ENCODE data around the gene ZHX3. TPM values are rescaled to one million over a fixed set of nuclear protein-coding genes. Genes with fewer than 3 reads are reported as not detected.
A peak's percentile ranks its signal among the peaks of the same experiment; 100 is the strongest.

Gene ZHX3
- total and polyA plus RNA-seq, 2 of the 4 experiments (the other 2 are of a cell fraction) = 25.0 to 28.0 TPM

DNA sequence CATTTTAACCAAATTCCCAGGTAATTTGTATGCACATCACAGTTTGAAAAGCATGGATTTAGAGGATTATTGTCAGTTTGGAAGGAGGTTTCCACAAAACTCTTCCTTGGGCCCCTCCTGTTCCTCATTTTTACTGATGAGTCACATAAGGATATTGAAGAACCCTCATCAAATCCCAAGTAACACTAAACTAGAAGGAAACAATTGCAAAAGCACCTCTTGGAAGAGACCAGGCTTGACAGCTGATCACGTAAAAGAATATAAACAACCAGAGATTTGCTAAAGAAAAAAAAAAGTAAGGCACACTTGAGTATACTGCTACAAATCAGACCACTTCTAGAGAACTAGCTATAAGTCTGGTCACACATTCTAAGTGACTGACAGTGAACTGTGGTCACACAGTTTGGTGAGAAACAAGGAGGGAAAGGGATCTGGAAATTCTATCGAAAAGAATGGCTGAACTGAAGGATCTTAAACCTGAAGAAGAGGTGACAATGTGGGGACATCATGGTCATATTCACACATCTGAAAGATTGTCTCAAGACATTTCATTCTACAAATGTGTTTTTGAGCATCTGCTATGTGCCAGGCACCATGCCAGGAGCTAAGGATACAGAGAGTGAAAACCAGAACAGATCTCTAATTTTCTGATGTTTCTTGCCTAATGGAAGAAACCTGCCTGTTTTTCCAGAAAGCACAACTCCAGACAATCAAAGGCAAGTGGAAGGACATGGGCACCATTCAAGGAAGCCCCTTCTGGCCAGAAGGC lies 24.1 kb downstream of the ZHX3 start:
- no peak overlapping the region for H3K56ac ChIP-seq (ENCODE audit: extremely low read depth, insufficient read depth, low read length)
- H3K14ac ChIP-seq (replicated peaks; ENCODE audit: low read depth, low read length) = peak overlapping the region; percentile 42
- peaks cover 12% of the 10 kb centered on the region for H3K4me1 ChIP-seq (ENCODE audit: control insufficient read depth, insufficient read depth, low read length)
- no CpG with 5 or more reads among the region's 2 CpGs for WGBS, 2 experiments (ENCODE audit: extremely low coverage in 2 of 2, insufficient read length in 1 of 2)
- TF ChIP-seq RCOR1 (IDR thresholded peaks at IDR 0.05; ENCODE audit: insufficient replicate concordance, low read length) = no peak
- TF ChIP-seq FOS (IDR thresholded peaks at IDR 0.05; ENCODE audit: low read depth, low read length) = peak; percentile 15; the same call in 1 of the 2 replicates
- TF ChIP-seq, protein P1, sequence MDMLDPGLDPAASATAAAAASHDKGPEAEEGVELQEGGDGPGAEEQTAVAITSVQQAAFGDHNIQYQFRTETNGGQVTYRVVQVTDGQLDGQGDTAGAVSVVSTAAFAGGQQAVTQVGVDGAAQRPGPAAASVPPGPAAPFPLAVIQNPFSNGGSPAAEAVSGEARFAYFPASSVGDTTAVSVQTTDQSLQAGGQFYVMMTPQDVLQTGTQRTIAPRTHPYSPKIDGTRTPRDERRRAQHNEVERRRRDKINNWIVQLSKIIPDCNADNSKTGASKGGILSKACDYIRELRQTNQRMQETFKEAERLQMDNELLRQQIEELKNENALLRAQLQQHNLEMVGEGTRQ (IDR thresholded peaks at IDR 0.05; ENCODE audit: low read depth, low read length) = no peak
- no peak for TF ChIP-seq RAD21 (IDR thresholded peaks at IDR 0.05; ENCODE audit: low read length)
- no peak for TF ChIP-seq MAFK (IDR thresholded peaks at IDR 0.05; ENCODE audit: low read depth, low read length)
- TF ChIP-seq BHLHE40 (IDR thresholded peaks at IDR 0.05; ENCODE audit: low read depth, low read length) = no peak
- TF ChIP-seq POLR2A (IDR thresholded peaks at IDR 0.05; ENCODE audit: low read depth, low read length) = no peak
- no peak for TF ChIP-seq SMC3 (IDR thresholded peaks at IDR 0.05; ENCODE audit: low read depth, low read length)
- peak; percentile 32; the same call in 1 of the 2 replicates for TF ChIP-seq CEBPB (IDR thresholded peaks at IDR 0.05; ENCODE audit: low read depth, low read length)
- TF ChIP-seq RFX5 (IDR thresholded peaks at IDR 0.05; ENCODE audit: low read depth, low read length) = no peak
- no peak for TF ChIP-seq MXI1 (IDR thresholded peaks at IDR 0.05; ENCODE audit: borderline replicate concordance, low read depth, low read length)
- intact Hi-C loops (cut with micrococcal nuclease) (no loop called here), dilution Hi-C loops (cut with HindIII; ENCODE audit: low sequenced_read_pairs, unreplicated experiment) (no loop called here), in situ Hi-C loops (cut with MboI; ENCODE audit: low sequenced_read_pairs) (no loop called here)
- no peak overlapping the region for H2AFZ ChIP-seq (replicated peaks; ENCODE audit: low read length, poor library complexity)
- H3K4ac ChIP-seq (ENCODE audit: low read depth, low read length) = peak overlapping the region; percentile 1; the same call in 1 of the 2 replicates
- ATAC-seq (ENCODE audit: low read depth) = peak; percentile 69
- peak overlapping the region; percentile 81 for H3K4me2 ChIP-seq (ENCODE audit: low read depth, low read length)
- peak overlapping the region; percentile 5; the same call in 1 of the 2 replicates for H2BK120ac ChIP-seq (ENCODE audit: low read depth, low read length)
- H4K20me1 ChIP-seq (ENCODE audit: insufficient read depth, low read length) = peaks cover 37% of the 10 kb centered on the region; the same call in 1 of the 2 replicates
- no peak overlapping the region for H3K4me3 ChIP-seq (ENCODE audit: insufficient read depth, low read depth, low read length)
- DNase-seq = peak; percentile 78
- H3K9me3 ChIP-seq (ENCODE audit: control insufficient read depth, insufficient read depth, low read length) = no peaks in the 10 kb centered on the region
- H3K9ac ChIP-seq (ENCODE audit: low read depth, low read length) = no peak overlapping the region; the same call in 1 of the 2 replicates
- peaks cover 36 to 75% of the 10 kb centered on the region in 2 experiments for H3K79me1 ChIP-seq (ENCODE audit: low read depth in 1 of 2, low read length in 2 of 2)
- no peaks in the 10 kb centered on the region for H3K27me3 ChIP-seq (ENCODE audit: control insufficient read depth, insufficient read depth, low read length)
- peak overlapping the region; percentile 49; the same call in 1 of the 2 replicates for H3K23ac ChIP-seq (ENCODE audit: low read depth, low read length)
- no peak overlapping the region; the same call in 1 of the 2 replicates for H2BK20ac ChIP-seq (ENCODE audit: low read depth, low read length)
- H3K27ac ChIP-seq (ENCODE audit: insufficient read depth, low read length) = peak overlapping the region; percentile 20; the same call in 1 of the 2 replicates
- no TSS peak for BruUV-seq (replicated peaks)
- peak overlapping the region in 1 of 2 experiments; percentile 23; a peak in 1 of 4 replicates for H4K8ac ChIP-seq (ENCODE audit: low read depth in 2 of 2, low read length in 2 of 2)
- H2AK9ac ChIP-seq (replicated peaks; ENCODE audit: low read depth, low read length, poor library complexity) = no peak overlapping the region
- no peaks in the 10 kb centered on the region for H3K36me3 ChIP-seq (ENCODE audit: control insufficient read depth, insufficient read depth, low read length)
- ChIA-PET CTCF (interaction anchor here (0.6 to 2.0 kb wide), 2 partner anchors 15 to 45 kb away, joined by 3 to 5 read pairs; no protein-coding TSS in a partner anchor), POLR2A (ENCODE audit: unreplicated experiment) (no interaction called here)
- H2BK5ac ChIP-seq (ENCODE audit: low read depth, low read length, poor library complexity, severe bottlenecking) = peak overlapping the region; percentile 61
- no peak overlapping the region; the same call in 1 of the 2 replicates for H2AK5ac ChIP-seq (ENCODE audit: low read depth, low read length)
- H4K91ac ChIP-seq (ENCODE audit: insufficient read depth, low read depth, low read length) = no peak overlapping the region
- H4K5ac ChIP-seq (ENCODE audit: low read depth, low read length) = peak overlapping the region; percentile 70; the same call in 1 of the 2 replicates
- H3K18ac ChIP-seq (ENCODE audit: low read depth, low read length) = peak overlapping the region; percentile 72
- H3K9me1 ChIP-seq (ENCODE audit: insufficient read depth, low read length) = peaks cover 12% of the 10 kb centered on the region; the same call in 1 of the 2 replicates
- H2BK15ac ChIP-seq (ENCODE audit: low read depth, low read length) = peak overlapping the region; percentile 62; the same call in 1 of the 3 replicates
